ENCODE results near the gene VWA3B.
"Not testable (repeated sequence)": the region's sequence is repeated elsewhere in the genome, so short reads cannot be mapped to it uniquely, and the experiment has no call there.

The VWA3B gene

DNA sequence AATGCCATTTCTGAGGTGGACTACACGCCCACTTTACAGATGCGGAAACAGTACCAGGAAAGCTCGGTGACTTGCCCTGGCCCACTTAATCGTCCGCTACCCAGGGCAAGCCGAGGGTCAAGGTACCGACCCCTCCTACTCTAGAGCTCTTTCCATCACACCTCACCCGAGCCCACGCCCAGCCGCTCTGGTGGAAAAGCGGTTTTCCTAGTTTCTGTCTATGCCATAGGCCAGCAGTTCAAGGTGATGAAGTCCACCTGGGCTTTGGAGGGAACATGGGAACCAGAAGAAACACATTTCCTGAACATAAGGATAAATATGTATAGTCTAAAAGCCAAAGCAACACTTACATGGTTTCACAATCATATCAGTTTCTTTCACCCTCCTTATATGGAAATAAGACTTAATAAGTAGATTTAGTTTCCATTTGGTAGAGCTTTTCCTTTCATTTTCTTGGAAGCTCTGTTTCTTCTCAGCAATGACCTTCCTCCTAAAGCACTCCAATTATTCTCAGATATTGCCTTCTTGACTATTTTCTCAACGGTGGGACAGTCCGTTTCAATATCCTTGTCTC, 567 bp downstream of the VWA3B start:
- in situ Hi-C loops (cut with MboI; ENCODE audit: low sequenced_read_pairs): no loop called here

DNA sequence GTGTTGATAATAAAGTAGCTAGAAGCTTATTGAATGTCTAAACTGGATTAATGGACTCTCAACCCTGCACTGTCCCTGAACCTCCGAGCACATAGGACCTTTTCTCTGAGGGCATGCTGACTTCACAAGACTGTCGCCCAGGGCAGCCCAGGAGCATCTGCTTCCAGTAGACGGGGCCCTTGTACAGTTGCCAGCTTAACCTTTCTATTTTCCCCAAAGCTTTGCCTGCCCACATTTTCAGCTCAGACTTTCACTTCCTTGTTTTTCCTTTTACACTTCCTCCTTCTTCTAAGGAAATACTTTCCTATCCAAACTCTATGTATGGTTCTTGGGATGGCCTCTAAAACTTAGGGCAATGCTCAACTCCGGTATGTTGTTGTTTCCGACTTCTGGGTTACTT, 1.3 kb downstream of the VWA3B start:
- in situ Hi-C loops (cut with MboI; ENCODE audit: low sequenced_read_pairs): no loop called here

DNA sequence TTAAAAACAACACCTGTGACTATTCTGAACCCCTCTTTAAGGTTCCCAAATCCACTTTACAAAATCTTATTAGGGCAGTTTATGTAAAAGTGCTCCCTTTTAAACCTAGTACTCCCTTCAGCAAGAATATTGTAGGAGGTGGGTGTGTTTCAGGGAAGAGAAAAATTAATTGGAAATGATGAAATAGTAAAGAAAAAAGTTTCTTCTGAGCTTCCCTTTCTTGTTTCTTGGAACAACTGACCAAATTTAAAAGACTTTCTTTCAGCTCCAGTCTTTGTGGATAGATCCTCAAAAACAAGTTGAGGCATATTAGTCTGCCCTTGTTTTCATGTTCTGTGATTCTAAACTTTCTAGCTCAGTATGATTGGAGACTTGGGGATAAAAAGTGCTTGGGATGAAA, 3.0 kb downstream of the VWA3B start:
- in situ Hi-C loops (cut with MboI; ENCODE audit: low sequenced_read_pairs): no loop called here

DNA sequence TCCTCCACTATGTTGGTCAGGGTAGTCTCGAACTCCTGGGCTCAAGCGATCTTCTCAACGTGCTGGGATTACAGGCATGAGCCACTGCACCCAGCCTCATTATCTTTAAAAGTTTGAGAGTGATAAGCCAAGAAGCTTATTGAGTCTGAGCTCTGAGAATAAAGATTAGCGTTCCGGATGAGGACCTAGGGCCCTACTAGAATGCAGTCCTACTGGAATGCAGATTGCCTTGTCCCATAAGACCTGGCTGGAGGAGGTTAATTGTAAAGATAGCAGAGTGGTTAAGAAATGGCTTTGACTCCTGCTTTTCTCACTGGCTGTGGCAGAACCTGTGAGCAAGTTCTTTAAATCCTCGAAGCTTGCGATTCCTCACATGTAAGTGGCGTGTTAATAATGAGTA, 4.0 kb downstream of the VWA3B start:
- in situ Hi-C loops (cut with MboI; ENCODE audit: low sequenced_read_pairs): no loop called here

DNA sequence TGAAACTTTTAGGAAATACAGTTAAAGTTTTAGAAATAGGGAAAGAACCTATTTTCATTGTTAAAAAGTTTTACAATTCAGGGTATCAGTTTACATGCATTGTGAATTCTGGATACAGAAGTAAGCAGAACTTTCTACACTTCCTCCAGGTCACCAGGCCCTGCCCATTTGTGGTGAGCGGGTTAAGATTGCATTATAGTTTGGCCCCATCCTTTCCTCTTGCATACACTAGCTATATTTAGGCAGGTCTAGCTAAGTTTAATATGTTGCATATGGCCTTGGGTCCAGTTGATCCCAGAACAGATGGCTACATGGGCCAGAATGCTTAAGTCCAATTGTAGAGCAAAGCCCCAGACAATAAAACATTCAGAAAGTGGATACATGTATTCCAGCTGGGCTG, 4.8 kb downstream of the VWA3B start:
- in situ Hi-C loops (cut with MboI; ENCODE audit: low sequenced_read_pairs): no loop called here

DNA sequence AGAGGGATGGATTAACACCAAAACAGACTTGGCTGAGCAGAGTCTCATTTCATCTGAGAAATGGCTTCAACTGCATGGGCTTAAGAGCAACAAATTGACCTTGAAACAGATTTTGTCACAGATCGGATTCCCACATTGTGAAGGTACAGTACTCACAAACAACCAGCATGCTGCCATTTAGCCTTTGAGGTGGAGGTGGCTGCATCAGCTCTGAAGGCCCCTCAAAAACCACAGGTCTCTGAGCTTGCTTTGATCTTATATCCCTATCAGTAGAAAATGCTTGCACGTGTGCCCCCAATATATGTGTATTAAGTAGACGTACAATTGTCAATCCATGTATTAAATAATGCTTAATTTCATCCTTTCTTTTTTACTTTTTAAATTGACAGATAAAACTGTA, 6.2 kb downstream of the VWA3B start:
- in situ Hi-C loops (cut with MboI; ENCODE audit: low sequenced_read_pairs): no loop called here

DNA sequence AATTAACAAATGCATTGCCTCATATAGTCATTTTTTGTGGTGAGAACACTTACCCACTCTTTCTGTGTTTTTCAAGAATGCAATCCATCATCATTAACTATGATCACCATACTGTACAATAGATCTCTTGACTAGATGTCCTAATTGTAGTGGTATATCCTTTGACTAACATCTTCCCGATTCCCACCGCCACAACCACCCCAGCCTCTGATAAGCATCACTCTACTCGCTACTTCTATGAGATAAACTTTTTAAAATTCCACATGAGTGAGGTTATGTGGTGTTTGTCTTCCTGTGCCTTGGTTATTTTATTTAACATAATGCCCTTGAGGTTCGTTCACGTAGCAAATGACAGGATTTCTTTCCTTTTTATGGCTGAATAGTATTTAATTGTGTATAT, 6.6 kb downstream of the VWA3B start:
- in situ Hi-C loops (cut with MboI; ENCODE audit: low sequenced_read_pairs): no loop called here

GRCh38 chr2:98099939-98100743, 13.2 kb downstream of the VWA3B start:
- in situ Hi-C loops (cut with MboI; ENCODE audit: low sequenced_read_pairs): no loop called here

- in situ Hi-C loops (cut with MboI; ENCODE audit: low sequenced_read_pairs): not testable (repeated sequence)
These were observed 15.3 kb downstream of the VWA3B start for GRCh38 chr2:98102315-98102714.

DNA sequence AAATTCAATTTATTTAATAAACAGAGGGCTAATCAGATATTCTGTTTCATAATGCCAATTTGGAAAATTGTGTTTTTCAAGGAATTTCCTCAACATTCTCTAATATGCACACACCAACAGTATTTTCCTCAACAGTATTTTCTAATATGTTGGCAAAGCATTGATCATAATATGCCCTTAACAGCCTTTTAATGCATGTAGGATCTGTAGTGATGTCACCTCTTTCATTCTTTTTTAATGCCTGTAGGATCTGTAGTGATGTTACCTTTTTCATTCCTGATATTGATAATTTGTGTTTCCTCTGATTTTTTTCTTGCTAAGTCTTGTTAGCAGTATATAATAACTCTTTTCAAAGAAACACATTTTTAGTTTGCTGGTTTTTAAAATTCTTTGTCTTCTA, 15.9 kb downstream of the VWA3B start:
- in situ Hi-C loops (cut with MboI; ENCODE audit: low sequenced_read_pairs): no loop called here

- in situ Hi-C loops (cut with MboI; ENCODE audit: low sequenced_read_pairs): no loop called here
These were observed 21.1 kb downstream of the VWA3B start for GRCh38 chr2:98108110-98108509.

- in situ Hi-C loops (cut with MboI; ENCODE audit: low sequenced_read_pairs): no loop called here
These were observed 23.8 kb downstream of the VWA3B start for GRCh38 chr2:98110741-98111140.

DNA sequence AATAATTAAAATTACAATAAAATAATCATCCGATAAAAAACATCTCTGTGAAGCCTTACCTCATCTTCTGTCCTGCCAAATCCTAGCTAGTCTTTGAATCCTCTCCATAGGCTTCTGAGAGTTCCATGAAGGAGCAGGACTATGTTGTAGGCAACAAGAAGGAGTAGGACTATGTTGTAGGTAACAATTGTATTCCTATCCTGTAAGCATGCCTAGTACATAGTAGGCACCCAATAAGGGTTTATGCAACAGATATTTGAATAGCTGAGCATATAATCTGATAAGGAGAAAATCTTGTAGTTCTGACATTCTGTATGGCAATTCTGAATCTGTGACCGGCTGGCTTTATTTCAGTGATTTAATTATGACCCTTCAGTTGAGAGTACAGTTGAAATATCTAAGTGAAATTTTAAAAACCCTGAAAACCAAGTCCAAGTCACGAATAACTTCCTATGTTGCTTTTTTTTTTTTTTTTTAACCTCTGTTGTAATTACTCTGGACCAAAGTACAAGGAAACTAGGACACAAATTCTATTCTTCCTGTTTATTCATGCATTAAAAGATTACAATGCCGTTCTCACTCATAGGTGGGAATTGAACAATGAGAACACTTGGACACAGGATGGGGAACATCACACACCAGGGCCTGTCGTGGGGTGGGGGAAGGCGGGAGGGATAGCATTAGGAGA, 27.8 kb downstream of the VWA3B start:
- in situ Hi-C loops (cut with MboI; ENCODE audit: low sequenced_read_pairs): no loop called here

- in situ Hi-C loops (cut with MboI; ENCODE audit: low sequenced_read_pairs): no loop called here
These were observed 31.2 kb downstream of the VWA3B start for GRCh38 chr2:98118161-98118560.

- in situ Hi-C loops (cut with MboI; ENCODE audit: low sequenced_read_pairs): no loop called here
These were observed 31.9 kb downstream of the VWA3B start for GRCh38 chr2:98118852-98119251.

- in situ Hi-C loops (cut with MboI; ENCODE audit: low sequenced_read_pairs): no loop called here
These were observed 34.2 kb downstream of the VWA3B start for GRCh38 chr2:98121149-98121548.

DNA sequence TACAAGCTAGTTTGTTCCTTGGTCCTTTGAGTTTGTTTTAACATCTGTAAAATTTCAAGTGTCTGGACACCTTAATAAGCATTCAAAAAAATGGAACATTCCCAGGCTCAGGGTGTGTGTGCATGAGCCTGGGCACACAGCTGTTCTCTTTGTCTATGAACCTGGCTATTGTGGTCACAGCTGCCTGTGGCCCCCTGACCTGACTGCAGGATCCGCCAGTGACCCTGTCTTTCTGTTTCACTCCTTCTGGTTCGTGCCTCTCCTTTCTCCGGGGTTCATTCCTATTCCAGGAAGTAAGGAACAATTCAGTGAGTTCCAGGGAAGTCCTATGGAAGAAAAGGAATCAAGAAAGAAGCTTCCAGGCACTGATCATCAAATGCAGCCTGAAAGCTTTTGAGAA, 35.6 kb downstream of the VWA3B start:
- in situ Hi-C loops (cut with MboI; ENCODE audit: low sequenced_read_pairs): no loop called here

GRCh38 chr2:98123286-98123685, 36.3 kb downstream of the VWA3B start:
- in situ Hi-C loops (cut with MboI; ENCODE audit: low sequenced_read_pairs): no loop called here

- in situ Hi-C loops (cut with MboI; ENCODE audit: low sequenced_read_pairs): no loop called here
These were observed 39.1 kb downstream of the VWA3B start for GRCh38 chr2:98126061-98126460.

DNA sequence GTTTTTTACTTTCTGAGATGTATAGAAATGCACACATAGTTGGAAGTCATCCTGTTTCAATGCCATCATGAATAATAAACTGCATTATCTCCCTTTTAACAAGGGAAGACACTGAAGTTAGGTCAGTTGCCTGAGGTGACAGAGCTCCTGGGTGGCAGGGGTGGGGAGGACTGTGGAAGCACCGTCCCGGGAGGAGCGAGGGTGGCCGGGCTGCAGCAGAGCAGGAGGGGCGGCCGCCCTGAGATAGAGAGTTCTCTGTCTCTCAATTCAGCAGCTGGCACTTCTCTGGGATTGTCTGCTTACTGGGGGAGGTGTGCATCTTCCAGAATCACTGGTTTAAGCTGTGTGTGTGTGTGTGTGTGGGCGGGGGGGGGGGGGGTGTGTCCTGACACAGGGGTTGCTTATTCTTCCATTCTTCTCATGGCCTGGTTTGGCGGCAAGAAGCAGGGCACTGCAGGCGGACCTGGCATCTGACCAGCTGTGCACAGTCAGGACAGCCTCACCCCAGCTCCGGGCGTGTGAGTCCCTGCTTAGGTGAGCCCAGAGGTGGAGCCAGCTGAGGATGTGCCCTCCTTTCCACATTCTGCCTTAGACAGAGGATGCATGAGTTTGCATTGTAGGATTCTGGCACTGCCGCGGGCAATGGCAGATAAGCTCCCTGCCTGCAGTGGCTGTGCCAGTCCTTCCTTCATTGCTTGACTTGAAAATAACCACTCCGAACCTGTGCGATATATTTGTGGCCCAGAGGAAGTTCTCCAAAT, 40.4 kb downstream of the VWA3B start:
- in situ Hi-C loops (cut with MboI; ENCODE audit: low sequenced_read_pairs): no loop called here

DNA sequence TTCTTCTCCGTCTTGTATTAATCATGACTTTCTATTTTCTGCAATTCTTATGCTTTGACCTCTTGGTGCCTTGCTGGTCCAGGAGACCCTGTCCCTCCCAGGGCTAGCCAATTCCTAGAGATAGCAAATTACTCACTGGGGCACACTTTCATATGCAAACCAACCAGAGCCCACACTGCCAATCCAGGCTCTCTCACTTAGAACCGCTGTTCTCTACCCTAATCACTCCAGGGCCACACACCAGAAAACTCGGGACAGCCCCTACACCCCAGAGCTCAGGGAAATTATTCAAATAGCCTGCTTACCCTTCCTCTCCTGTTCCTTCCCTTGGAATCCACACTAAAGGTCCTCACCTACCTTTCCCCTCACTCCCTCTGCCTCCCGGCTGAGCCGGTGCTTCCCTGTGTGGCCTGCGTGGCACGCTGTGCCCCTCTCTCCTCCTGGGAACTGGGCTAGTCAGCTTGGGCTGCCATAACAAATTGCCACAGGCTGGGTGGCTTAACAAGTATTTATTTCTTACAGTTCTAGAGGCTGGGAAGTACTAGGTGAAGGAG, 41.7 kb downstream of the VWA3B start:
- in situ Hi-C loops (cut with MboI; ENCODE audit: low sequenced_read_pairs): no loop called here

Data from HL-60/S4 (cell line).